ENCODE data around the gene LCE5A. TPM values are rescaled to one million over a fixed set of nuclear protein-coding genes. Genes with fewer than 3 reads are reported as not detected.
"Not testable (repeated sequence)": the region's sequence is repeated elsewhere in the genome, so short reads cannot be mapped to it uniquely, and the experiment has no call there.

The LCE5A gene
- total and polyA plus RNA-seq, 3 donors from 2014 or later, result 0.37 to 0.44 TPM; not detected in 1

- Histone ChIP-seq H3K4me1 (no peaks in the 10 kb centered on the region), H3K27ac (no peak overlapping the region), H3K4me3 (no peak overlapping the region), H3K27me3 (no peaks in the 10 kb centered on the region), H3K9me3 (no peaks in the 10 kb centered on the region), H3K36me3 (ENCODE audit: low read depth, missing control alignments) (no peaks in the 10 kb centered on the region)
- no peak for DNase-seq
- 65 to 100% methylated on average over 1 of the region's 1 CpG for WGBS, 2 donors
- intact Hi-C loops (cut with DNase I; ENCODE audit: low total_unique reads), result no loop called here
- TF ChIP-seq POLR2A (IDR thresholded peaks at IDR 0.05), result no peak
- no peak for TF ChIP-seq CTCF (IDR thresholded peaks at IDR 0.05)
Observed at GRCh38 chr1:152546704-152547103, 36.1 kb downstream of the LCE5A start.

- intact Hi-C loops (cut with DNase I; ENCODE audit: low total_unique reads); DNase-seq; H3K36me3 ChIP-seq (ENCODE audit: low read depth, missing control alignments); H3K4me1 ChIP-seq; H3K9me3 ChIP-seq; H3K27ac ChIP-seq; H3K4me3 ChIP-seq; H3K27me3 ChIP-seq: not testable (repeated sequence)
- WGBS, 2 donors, result 100% methylated on average over 1 of the region's 1 CpG; no CpG with 5 or more reads in 1 of the 2 donors
Observed at GRCh38 chr1:152548358-152548757, 37.8 kb downstream of the LCE5A start.

Other genes starting within 250 kb of the LCE5A start
- under 1 TPM; 0.16 to 0.19 TPM for gene FLG, start 185.6 kb upstream of the LCE5A start, total RNA-seq
- not detected for gene FLG, start 185.6 kb upstream of the LCE5A start, polyA plus RNA-seq (ENCODE audit: insufficient read depth, low read depth, low replicate concordance)
- under 1 TPM; 0.08 to 0.31 TPM for gene FLG2, start 150.8 kb upstream of the LCE5A start, total RNA-seq
- gene FLG2, start 150.8 kb upstream of the LCE5A start, polyA plus RNA-seq (ENCODE audit: insufficient read depth, low read depth, low replicate concordance), result 0.03 TPM
- gene CRNN, start 96.5 kb upstream of the LCE5A start, total RNA-seq, result under 1 TPM; 0.16 to 0.43 TPM
- gene CRNN, start 96.5 kb upstream of the LCE5A start, polyA plus RNA-seq (ENCODE audit: insufficient read depth, low read depth, low replicate concordance), result not detected
- not detected for gene CRCT1, start 3.7 kb downstream of the LCE5A start, total RNA-seq
- gene CRCT1, start 3.7 kb downstream of the LCE5A start, polyA plus RNA-seq (ENCODE audit: insufficient read depth, low read depth, low replicate concordance), result not detected
- gene LCE3E, start 56.0 kb downstream of the LCE5A start, total RNA-seq, result not detected
- gene LCE3E, start 56.0 kb downstream of the LCE5A start, polyA plus RNA-seq (ENCODE audit: insufficient read depth, low read depth, low replicate concordance), result not detected
- not detected for gene LCE3D, start 69.7 kb downstream of the LCE5A start, total RNA-seq
- gene LCE3D, start 69.7 kb downstream of the LCE5A start, polyA plus RNA-seq (ENCODE audit: insufficient read depth, low read depth, low replicate concordance), result not detected
- gene LCE3C, start 89.4 kb downstream of the LCE5A start, total RNA-seq, result not detected
- not detected for gene LCE3C, start 89.4 kb downstream of the LCE5A start, polyA plus RNA-seq (ENCODE audit: insufficient read depth, low read depth, low replicate concordance)
- not detected for gene LCE3B, start 103.0 kb downstream of the LCE5A start, total RNA-seq
- not detected for gene LCE3B, start 103.0 kb downstream of the LCE5A start, polyA plus RNA-seq (ENCODE audit: insufficient read depth, low read depth, low replicate concordance)
- gene LCE3A, start 112.3 kb downstream of the LCE5A start, total RNA-seq, result not detected
- gene LCE3A, start 112.3 kb downstream of the LCE5A start, polyA plus RNA-seq (ENCODE audit: insufficient read depth, low read depth, low replicate concordance), result not detected
- gene LCE2D, start 152.6 kb downstream of the LCE5A start, total RNA-seq, result not detected
- gene LCE2D, start 152.6 kb downstream of the LCE5A start, polyA plus RNA-seq (ENCODE audit: insufficient read depth, low read depth, low replicate concordance), result not detected
- gene LCE2C, start 164.5 kb downstream of the LCE5A start, total RNA-seq, result not detected
- not detected for gene LCE2C, start 164.5 kb downstream of the LCE5A start, polyA plus RNA-seq (ENCODE audit: insufficient read depth, low read depth, low replicate concordance)
- not detected for gene LCE2B, start 175.3 kb downstream of the LCE5A start, total RNA-seq
- not detected for gene LCE2B, start 175.3 kb downstream of the LCE5A start, polyA plus RNA-seq (ENCODE audit: insufficient read depth, low read depth, low replicate concordance)
- gene LCE2A, start 187.5 kb downstream of the LCE5A start, total RNA-seq, result not detected
- not detected for gene LCE2A, start 187.5 kb downstream of the LCE5A start, polyA plus RNA-seq (ENCODE audit: insufficient read depth, low read depth, low replicate concordance)
- not detected for gene LCE4A, start 197.4 kb downstream of the LCE5A start, total RNA-seq
- gene LCE4A, start 197.4 kb downstream of the LCE5A start, polyA plus RNA-seq (ENCODE audit: insufficient read depth, low read depth, low replicate concordance), result not detected
- gene KPRP, start 247.2 kb downstream of the LCE5A start, total RNA-seq, result not detected
- not detected for gene KPRP, start 247.2 kb downstream of the LCE5A start, polyA plus RNA-seq (ENCODE audit: insufficient read depth, low read depth, low replicate concordance)

All from testis (tissue), 3 donors.